HEK293 (cell line): ENCODE results near the gene ZFYVE28.

ENCODE experiments used
- CTCF ChIA-PET: fragments of 350-600 bp; formaldehyde crosslinking; extraction: SDS; loops from one replicate; lab custom pipeline; 2021; ENCODE audit warnings: antibody characterized with exemption; lab: Yijun Ruan, JAX
- POLR2A ChIA-PET: fragments of 300-600 bp; formaldehyde crosslinking; extraction: SDS; loops from one replicate; lab custom pipeline; 2020; ENCODE audit warnings: antibody characterized with exemption, inconsistent platforms; lab: Yijun Ruan, JAX
- H3K27ac ChIP-seq: fragments of 200-500 bp; sonication (Bioruptor generic); 2 replicates; pipeline ENCODE4 v1.5.1; 2014; ENCODE audit warnings: low read depth, low read length, control low read depth, inconsistent platforms; ENCODE audit errors: extremely low read depth
- H3K36me3 ChIP-seq, 2 experiments: fragments of 200-500 bp in 1 of 2; sonication (Bioruptor generic) in 1 of 2; 1 replicate in 1 of 2; 2 replicates in 1 of 2; pipeline ENCODE4 v1.5.1; 2014 to 2017; ENCODE audit warnings: inconsistent platforms in 2 of 2, low read length in 2 of 2; ENCODE audit not compliant: control insufficient read depth in 2 of 2, insufficient read depth in 1 of 2
- H3K4me1 ChIP-seq: fragments of 200-500 bp; sonication (Bioruptor generic); 2 replicates; pipeline ENCODE4 v1.5.1; 2014; ENCODE audit warnings: mild to moderate bottlenecking, low read length, inconsistent platforms; ENCODE audit not compliant: control insufficient read depth, insufficient read depth
- H3K4me3 ChIP-seq: 2 replicates; pipeline ENCODE4 v1.5.1; 2011; ENCODE audit warnings: low read depth, mild to moderate bottlenecking, control low read depth, low read length, moderate library complexity
- H3K9me3 ChIP-seq: fragments of 200-500 bp; sonication (Bioruptor generic); 2 replicates; pipeline ENCODE4 v1.5.1; 2014; ENCODE audit warnings: low read depth, low read length, inconsistent platforms; ENCODE audit not compliant: control insufficient read depth, insufficient read depth
- AEBP2 ChIP-seq: fragments of 450-650 bp; formaldehyde crosslinking; IDR thresholded peaks from 2 replicates; pipeline ENCODE4 v1.5.1; 2016; ENCODE audit warnings: missing biosample characterization, missing genetic modification characterization, borderline replicate concordance
- FEZF1 ChIP-seq: fragments of 450-650 bp; formaldehyde crosslinking; IDR thresholded peaks from 2 replicates; pipeline ENCODE4 v1.5.1; 2016; ENCODE audit warnings: missing biosample characterization, missing genetic modification characterization
- GFI1B ChIP-seq: fragments of 450-650 bp; formaldehyde crosslinking; IDR thresholded peaks from 2 replicates; pipeline ENCODE4 v1.5.1; 2016; ENCODE audit warnings: missing biosample characterization, missing genetic modification characterization
- GLIS2 ChIP-seq: fragments of 450-650 bp; formaldehyde crosslinking; IDR thresholded peaks from 2 replicates; pipeline ENCODE4 v1.5.1; 2016; ENCODE audit warnings: missing biosample characterization, missing genetic modification characterization
- IKZF3 ChIP-seq: fragments of 450-650 bp; IDR thresholded peaks from 2 replicates; pipeline ENCODE4 v1.5.0; 2018; ENCODE audit warnings: missing biosample characterization, mild to moderate bottlenecking, missing genetic modification characterization, moderate library complexity
- KLF9 ChIP-seq: fragments of 450-650 bp; formaldehyde crosslinking; IDR thresholded peaks from 2 replicates; pipeline ENCODE4 v1.5.1; 2016; ENCODE audit warnings: missing biosample characterization, missing genetic modification characterization, low read depth
- PRDM2 ChIP-seq: fragments of 450-650 bp; formaldehyde crosslinking; IDR thresholded peaks from 2 replicates; pipeline ENCODE4 v1.5.1; 2016; ENCODE audit warnings: missing biosample characterization, missing genetic modification characterization, borderline replicate concordance
- SP7 ChIP-seq: fragments of 450-650 bp; formaldehyde crosslinking; IDR thresholded peaks from 2 replicates; pipeline ENCODE4 v1.5.1; 2016; ENCODE audit warnings: missing biosample characterization, missing genetic modification characterization
- ZBTB26 ChIP-seq: fragments of 450-650 bp; formaldehyde crosslinking; optimal IDR thresholded peaks from 2 replicates; pipeline ENCODE3; 2016; ENCODE audit warnings: missing biosample characterization, mild to moderate bottlenecking, missing genetic modification characterization
- ZBTB44 ChIP-seq: fragments of 450-650 bp; IDR thresholded peaks from 2 replicates; pipeline ENCODE4 v1.5.1; 2018; ENCODE audit warnings: missing biosample characterization, mild to moderate bottlenecking, missing genetic modification characterization
- ZBTB6 ChIP-seq: fragments of 450-650 bp; formaldehyde crosslinking; IDR thresholded peaks from 2 replicates; pipeline ENCODE4 v1.5.1; 2017; ENCODE audit warnings: missing biosample characterization, missing genetic modification characterization
- ZEB2 ChIP-seq: fragments of 450-650 bp; formaldehyde crosslinking; IDR thresholded peaks from 2 replicates; pipeline ENCODE4 v1.5.1; 2016; ENCODE audit warnings: missing biosample characterization, missing genetic modification characterization
- ZFP37 ChIP-seq: fragments of 450-650 bp; formaldehyde crosslinking; IDR thresholded peaks from 2 replicates; pipeline ENCODE4 v1.5.1; 2016; ENCODE audit warnings: missing biosample characterization, missing genetic modification characterization
- ZNF10 ChIP-seq: fragments of 450-650 bp; formaldehyde crosslinking; IDR thresholded peaks from 2 replicates; pipeline ENCODE4 v1.5.1; 2017; ENCODE audit warnings: missing biosample characterization, missing genetic modification characterization
- ZNF133 ChIP-seq: fragments of 450-650 bp; formaldehyde crosslinking; IDR thresholded peaks from 2 replicates; pipeline ENCODE4 v1.5.1; 2016; ENCODE audit warnings: missing biosample characterization, missing genetic modification characterization
- ZNF155 ChIP-seq: fragments of 450-650 bp; formaldehyde crosslinking; IDR thresholded peaks from 2 replicates; pipeline ENCODE4 v1.5.1; 2016; ENCODE audit warnings: missing biosample characterization, missing genetic modification characterization
- ZNF16 ChIP-seq: fragments of 450-650 bp; formaldehyde crosslinking; IDR thresholded peaks from 2 replicates; pipeline ENCODE4 v1.5.1; 2016; ENCODE audit warnings: low read depth, missing biosample characterization, missing genetic modification characterization
- ZNF24 ChIP-seq: fragments of 450-650 bp; formaldehyde crosslinking; IDR thresholded peaks from 2 replicates; pipeline ENCODE4 v1.5.1; 2016; ENCODE audit warnings: missing biosample characterization, missing genetic modification characterization
- ZNF311 ChIP-seq: fragments of 450-650 bp; formaldehyde crosslinking; IDR thresholded peaks from 2 replicates; pipeline ENCODE4 v1.5.1; 2017; ENCODE audit warnings: missing biosample characterization, missing genetic modification characterization, borderline replicate concordance
- ZNF354C ChIP-seq: fragments of 450-650 bp; formaldehyde crosslinking; IDR thresholded peaks from 2 replicates; pipeline ENCODE4 v1.5.1; 2016; ENCODE audit warnings: missing biosample characterization, missing genetic modification characterization, low read depth, borderline replicate concordance
- ZNF398 ChIP-seq: fragments of 450-650 bp; formaldehyde crosslinking; IDR thresholded peaks from 2 replicates; pipeline ENCODE4 v1.5.1; 2017; ENCODE audit warnings: missing biosample characterization, missing genetic modification characterization
- ZNF510 ChIP-seq: fragments of 450-650 bp; formaldehyde crosslinking; IDR thresholded peaks from 2 replicates; pipeline ENCODE4 v1.5.1; 2018; ENCODE audit warnings: mild to moderate bottlenecking, missing genetic modification characterization, missing biosample characterization; ENCODE audit not compliant: insufficient replicate concordance
- ZNF558 ChIP-seq: fragments of 450-650 bp; formaldehyde crosslinking; IDR thresholded peaks from 2 replicates; pipeline ENCODE4 v1.5.1; 2016; ENCODE audit warnings: missing biosample characterization, missing genetic modification characterization
- ZNF701 ChIP-seq: fragments of 450-650 bp; formaldehyde crosslinking; IDR thresholded peaks from 2 replicates; pipeline ENCODE4 v1.5.1; 2016; ENCODE audit warnings: missing biosample characterization, missing genetic modification characterization

Gene ZFYVE28

GRCh38 chr4:2417765-2418649, at the start of gene ZFYVE28:
TSS of gene ZFYVE28 (minus strand) at chr4:2418645. CDS start at chr4:2418323, 322 bp downstream.
- H3K27ac ChIP-seq, result no peak within 1 kb of the TSS
- peak within 1 kb of the TSS; percentile 43 for H3K4me3 ChIP-seq
- no peaks in the 10 kb centered on the region for H3K9me3 ChIP-seq
- ChIA-PET POLR2A (interaction anchor here (0.9 kb wide), 1 partner anchor 156 kb away, joined by 6 read pairs; the partner anchor contains the start of gene MXD4), CTCF (no interaction called here)
- H3K4me1 ChIP-seq, result no peaks in the 10 kb centered on the region
- H3K36me3 ChIP-seq, result no peaks in the 10 kb centered on the region
- TF ChIP-seq ZNF510 (tag by site-specific recombination) (no peak), ZNF311 (no peak), GFI1B (tag by site-specific recombination) (no peak), ZNF10 (no peak), KLF9 (tag by site-specific recombination) (no peak), ZNF155 (tag by site-specific recombination) (no peak), ZNF398 (tag by site-specific recombination) (peak; percentile 69), PRDM2 (no peak), ZBTB26 (tag by site-specific recombination) (peak; percentile 38), ZBTB6 (tag by site-specific recombination) (no peak), GLIS2 (tag by site-specific recombination) (peak; percentile 56), FEZF1 (no peak), ZNF558 (tag by site-specific recombination) (no peak), ZNF24 (tag by site-specific recombination) (no peak), AEBP2 (tag by site-specific recombination) (no peak), IKZF3 (tag by site-specific recombination) (no peak), SP7 (tag by site-specific recombination) (no peak), ZEB2 (tag by site-specific recombination) (0 out of 2 replicates have a peak, but pooled peaks have one; percentile 41), ZNF354C (tag by site-specific recombination) (no peak), ZFP37 (no peak), ZNF133 (tag by site-specific recombination) (no peak), ZNF701 (tag by site-specific recombination) (no peak), ZNF16 (tag by site-specific recombination) (no peak), ZBTB44 (tag by site-specific recombination) (no peak)
